LNCaP clone FGC (cell line): Measurements from ENCODE around the gene ADM2.

Source experiments
- DNase-seq: peaks from one replicate; pipeline ENCODE4 v3.0.0-alpha.2; 2011; ENCODE audit warnings: low read depth
- H3K4me3 ChIP-seq: 2 replicates; pipeline ENCODE4 v1.5.1; 2011; ENCODE audit warnings: mild to moderate bottlenecking, low read depth, low read length, control low read depth
- CTCF ChIP-seq: IDR thresholded peaks from 2 replicates; pipeline ENCODE4 v1.5.1; 2012; ENCODE audit warnings: mild to moderate bottlenecking; ENCODE audit not compliant: control insufficient read depth, insufficient read depth; ENCODE audit errors: extremely low read depth

The ADM2 gene

GRCh38 chr22:50523458-50523805, 42.1 kb downstream of the ADM2 start:
- no peak for DNase-seq
- no peak for TF ChIP-seq CTCF
- H3K4me3 ChIP-seq, result no peak overlapping the region

- TF ChIP-seq CTCF, result no peak
- no peak for DNase-seq
- H3K4me3 ChIP-seq, result peak overlapping the region; percentile 82
Measured at GRCh38 chr22:50523806-50524675, 42.7 kb downstream of the ADM2 start.

- H3K4me3 ChIP-seq, result peak overlapping the region; percentile 82
- DNase-seq, result no peak
Measured at GRCh38 chr22:50524676-50525103, 43.3 kb downstream of the ADM2 start.

GRCh38 chr22:50525104-50525857, 43.9 kb downstream of the ADM2 start, which contains the start of gene SCO2:
SCO2 (minus strand) TSS chr22:50525598; CDS start chr22:50524411, 1,187 bp downstream.
- DNase-seq, result peak; percentile 88
- TF ChIP-seq CTCF, result peak; percentile 44; the same call in 1 of the 2 replicates
- peak within 1 kb of the TSS; percentile 82 for H3K4me3 ChIP-seq

More at GRCh38 chr22:50524676-50525103, 43.3 kb downstream of the ADM2 start:
- TF ChIP-seq CTCF, result no peak

- TF ChIP-seq CTCF, result no peak; the same call in 1 of the 2 replicates
- H3K4me3 ChIP-seq, result peak overlapping the region; percentile 82
- no peak for DNase-seq
Measured at GRCh38 chr22:50525858-50526107, 44.4 kb downstream of the ADM2 start.

- no peak for DNase-seq
- H3K4me3 ChIP-seq, result peak overlapping the region; percentile 82
- TF ChIP-seq CTCF, result peak; percentile 70
Measured at GRCh38 chr22:50526108-50526833, 44.9 kb downstream of the ADM2 start.
